ENCODE measurements around the gene TMIE. TPM values are rescaled to one million over a fixed set of nuclear protein-coding genes. Genes with fewer than 3 reads are reported as not detected.

Gene TMIE
- total and polyA plus RNA-seq, 2 of the 13 experiments (the other 11 are each of a cell fraction or from before 2014, with no cell fraction given): not detected

- Histone ChIP-seq H3K79me2 (ENCODE audit: insufficient read depth, low read length) (no peaks in the 10 kb centered on the region), H2AFZ (ENCODE audit: low read length) (no peak overlapping the region), H4K20me1 (ENCODE audit: insufficient read depth, low read length) (no peaks in the 10 kb centered on the region), H3K9me3 (ENCODE audit: low read length) (no peaks in the 10 kb centered on the region), H3K27ac (ENCODE audit: extremely low read length, insufficient read depth, low read length) (no peak overlapping the region), H3K4me3 (replicated peaks in 1 of 3; ENCODE audit: insufficient read depth in 1 of 3, low read depth in 2 of 3, low read length in 3 of 3) (no peak overlapping the region), H3K27me3 (ENCODE audit: control insufficient read depth in 1 of 2, insufficient read depth in 2 of 2, low read length in 2 of 2) (peaks cover 0 to 20% of the 10 kb centered on the region in 2 experiments; a peak in 4 of 5 replicates), H3K9ac (ENCODE audit: insufficient read depth, low read depth, low read length) (no peak overlapping the region), H3K4me2 (ENCODE audit: low read depth, low read length) (no peak overlapping the region), H3K4me1 (ENCODE audit: insufficient read depth, low read length) (no peaks in the 10 kb centered on the region), H3K36me3 (replicated peaks in 1 of 2; ENCODE audit: control insufficient read depth in 1 of 2, insufficient read depth in 2 of 2, low read length in 2 of 2) (no peaks in the 10 kb centered on the region)
- no TSS peak for BruUV-seq (replicated peaks)
- WGBS (ENCODE audit: low lambda C conversion rate): 53% methylated on average over 3 of the region's 4 CpGs
- in situ Hi-C loops (cut with HindIII; ENCODE audit: extremely low pct_ligation_motif_present, low pct_unique_long_range_greater_than_20kb) (no loop called here), intact Hi-C loops (cut with micrococcal nuclease; ENCODE audit: unreplicated experiment) (no loop called here)
- ATAC-seq (no peak), DNase-seq (ENCODE audit: low spot score) (no peak), FAIRE-seq (no peak)
- CTCF ChIA-PET (ENCODE audit: low intra/inter-chr PET ratio, low total read pairs): no interaction called here
- POLR2A ChIA-PET: no interaction called here
- TF ChIP-seq ZNF432 (CRISPR knock-in tag; IDR thresholded peaks at IDR 0.05; ENCODE audit: borderline replicate concordance) (no peak), NPAS2 (CRISPR knock-in tag; IDR thresholded peaks at IDR 0.05; ENCODE audit: borderline replicate concordance) (no peak), ZBTB7B (CRISPR knock-in tag; IDR thresholded peaks at IDR 0.05) (no peak)
- TF ChIP-seq, protein P1, sequence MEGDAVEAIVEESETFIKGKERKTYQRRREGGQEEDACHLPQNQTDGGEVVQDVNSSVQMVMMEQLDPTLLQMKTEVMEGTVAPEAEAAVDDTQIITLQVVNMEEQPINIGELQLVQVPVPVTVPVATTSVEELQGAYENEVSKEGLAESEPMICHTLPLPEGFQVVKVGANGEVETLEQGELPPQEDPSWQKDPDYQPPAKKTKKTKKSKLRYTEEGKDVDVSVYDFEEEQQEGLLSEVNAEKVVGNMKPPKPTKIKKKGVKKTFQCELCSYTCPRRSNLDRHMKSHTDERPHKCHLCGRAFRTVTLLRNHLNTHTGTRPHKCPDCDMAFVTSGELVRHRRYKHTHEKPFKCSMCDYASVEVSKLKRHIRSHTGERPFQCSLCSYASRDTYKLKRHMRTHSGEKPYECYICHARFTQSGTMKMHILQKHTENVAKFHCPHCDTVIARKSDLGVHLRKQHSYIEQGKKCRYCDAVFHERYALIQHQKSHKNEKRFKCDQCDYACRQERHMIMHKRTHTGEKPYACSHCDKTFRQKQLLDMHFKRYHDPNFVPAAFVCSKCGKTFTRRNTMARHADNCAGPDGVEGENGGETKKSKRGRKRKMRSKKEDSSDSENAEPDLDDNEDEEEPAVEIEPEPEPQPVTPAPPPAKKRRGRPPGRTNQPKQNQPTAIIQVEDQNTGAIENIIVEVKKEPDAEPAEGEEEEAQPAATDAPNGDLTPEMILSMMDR (CRISPR knock-in tag; IDR thresholded peaks at IDR 0.05): no peak
- TF ChIP-seq, protein P2, sequence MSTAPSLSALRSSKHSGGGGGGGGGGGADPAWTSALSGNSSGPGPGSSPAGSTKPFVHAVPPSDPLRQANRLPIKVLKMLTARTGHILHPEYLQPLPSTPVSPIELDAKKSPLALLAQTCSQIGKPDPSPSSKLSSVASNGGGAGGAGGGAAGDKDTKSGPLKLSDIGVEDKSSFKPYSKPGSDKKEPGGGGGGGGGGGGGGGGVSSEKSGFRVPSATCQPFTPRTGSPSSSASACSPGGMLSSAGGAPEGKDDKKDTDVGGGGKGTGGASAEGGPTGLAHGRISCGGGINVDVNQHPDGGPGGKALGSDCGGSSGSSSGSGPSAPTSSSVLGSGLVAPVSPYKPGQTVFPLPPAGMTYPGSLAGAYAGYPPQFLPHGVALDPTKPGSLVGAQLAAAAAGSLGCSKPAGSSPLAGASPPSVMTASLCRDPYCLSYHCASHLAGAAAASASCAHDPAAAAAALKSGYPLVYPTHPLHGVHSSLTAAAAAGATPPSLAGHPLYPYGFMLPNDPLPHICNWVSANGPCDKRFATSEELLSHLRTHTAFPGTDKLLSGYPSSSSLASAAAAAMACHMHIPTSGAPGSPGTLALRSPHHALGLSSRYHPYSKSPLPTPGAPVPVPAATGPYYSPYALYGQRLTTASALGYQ (CRISPR knock-in tag; IDR thresholded peaks at IDR 0.05): no peak
These were observed 30.2 kb upstream of the TMIE start for GRCh38 chr3:46670891-46671427.
